Ovary (tissue), 3 donors: ENCODE data around the gene ARL11.

Experiments used
- POLR2A ChIP-seq: fragments of 450-650 bp; IDR thresholded peaks from one replicate; pipeline ENCODE4 v1.6.1; 2017; ENCODE audit warnings: antibody characterized with exemption, mild to moderate bottlenecking, moderate library complexity
- TF ChIP-seq, protein P1 (sequence below), 3 donors: fragments of 450-650 bp in 2 of 3; fragments of 200-600 bp in 1 of 3; IDR thresholded peaks; one replicate each; pipeline versions ENCODE4 v1.5.1 to v1.8.0; 2016 to 2022; ENCODE audit warnings: antibody characterized with exemption in 3 of 3, mild to moderate bottlenecking in 1 of 3
- donor health status: DM: no; HTN: no; CAD: no.

GRCh38 chr13:49587311-49587847, 40.9 kb upstream of the ARL11 start:
- no peak for TF ChIP-seq POLR2A
- TF ChIP-seq, protein P1, sequence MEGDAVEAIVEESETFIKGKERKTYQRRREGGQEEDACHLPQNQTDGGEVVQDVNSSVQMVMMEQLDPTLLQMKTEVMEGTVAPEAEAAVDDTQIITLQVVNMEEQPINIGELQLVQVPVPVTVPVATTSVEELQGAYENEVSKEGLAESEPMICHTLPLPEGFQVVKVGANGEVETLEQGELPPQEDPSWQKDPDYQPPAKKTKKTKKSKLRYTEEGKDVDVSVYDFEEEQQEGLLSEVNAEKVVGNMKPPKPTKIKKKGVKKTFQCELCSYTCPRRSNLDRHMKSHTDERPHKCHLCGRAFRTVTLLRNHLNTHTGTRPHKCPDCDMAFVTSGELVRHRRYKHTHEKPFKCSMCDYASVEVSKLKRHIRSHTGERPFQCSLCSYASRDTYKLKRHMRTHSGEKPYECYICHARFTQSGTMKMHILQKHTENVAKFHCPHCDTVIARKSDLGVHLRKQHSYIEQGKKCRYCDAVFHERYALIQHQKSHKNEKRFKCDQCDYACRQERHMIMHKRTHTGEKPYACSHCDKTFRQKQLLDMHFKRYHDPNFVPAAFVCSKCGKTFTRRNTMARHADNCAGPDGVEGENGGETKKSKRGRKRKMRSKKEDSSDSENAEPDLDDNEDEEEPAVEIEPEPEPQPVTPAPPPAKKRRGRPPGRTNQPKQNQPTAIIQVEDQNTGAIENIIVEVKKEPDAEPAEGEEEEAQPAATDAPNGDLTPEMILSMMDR (IDR thresholded peaks at IDR 0.05), result no peak
